BJ (cell line): ENCODE measurements around the gene NFATC1. TPM values are rescaled to one million over a fixed set of nuclear protein-coding genes. Genes with fewer than 3 reads are reported as not detected.

Source experiments
- CTCF ChIA-PET: fragments of 350-600 bp; formaldehyde crosslinking; extraction: SDS; loops from one replicate; lab custom pipeline; 2021; ENCODE audit warnings: antibody characterized with exemption, inconsistent platforms; lab: Yijun Ruan, JAX
- POLR2A ChIA-PET: fragments of 300-600 bp; sonication (Branson Sonifier 250); formaldehyde crosslinking; extraction: SDS; loops from one replicate; lab custom pipeline; 2021; ENCODE audit warnings: antibody characterized with exemption; lab: Charles Lee
- DNase-seq: peaks from one replicate; pipeline ENCODE4 v3.0.0-alpha.2; 2011; ENCODE audit warnings: low read depth
- H3K27me3 ChIP-seq: 2 replicates; pipeline ENCODE4 v1.6.0; 2011; ENCODE audit warnings: low read length; ENCODE audit not compliant: control insufficient read depth, insufficient read depth
- H3K36me3 ChIP-seq: 2 replicates; pipeline ENCODE4 v1.5.1; 2011; ENCODE audit warnings: low read length; ENCODE audit not compliant: control insufficient read depth, insufficient read depth
- H3K4me3 ChIP-seq: 2 replicates; pipeline ENCODE4 v1.5.1; 2011; ENCODE audit warnings: low read depth, mild to moderate bottlenecking, control low read depth, low read length
- polyA plus RNA-seq: library from polyadenylated mRNA; depleted of rRNA; stranded (reverse); fragments of >200 nt; gene quantifications from 2 replicates; pipeline ENCODE4 v1.2.3, GENCODE V29; 2011
- TF ChIP-seq, protein P1 (sequence below): IDR thresholded peaks from 2 replicates; pipeline ENCODE4 v1.5.1; 2011; ENCODE audit warnings: low read depth, mild to moderate bottlenecking, control low read depth, inconsistent platforms, low read length, moderate library complexity; ENCODE audit not compliant: insufficient read depth

NFATC1 gene
- polyA plus RNA-seq, 1 experiment, result 1.2 TPM

- ChIA-PET CTCF (interaction anchor here (0.7 to 1.8 kb wide), 3 partner anchors 11 to 118 kb away, joined by 3 to 4 read pairs (median 3); no protein-coding TSS in a partner anchor), POLR2A (no interaction called here)
- Histone ChIP-seq H3K36me3 (no peaks in the 10 kb centered on the region), H3K4me3 (no peak overlapping the region), H3K27me3 (no peaks in the 10 kb centered on the region; the same call in 1 of the 2 replicates)
- DNase-seq, result no peak
- TF ChIP-seq, protein P1, sequence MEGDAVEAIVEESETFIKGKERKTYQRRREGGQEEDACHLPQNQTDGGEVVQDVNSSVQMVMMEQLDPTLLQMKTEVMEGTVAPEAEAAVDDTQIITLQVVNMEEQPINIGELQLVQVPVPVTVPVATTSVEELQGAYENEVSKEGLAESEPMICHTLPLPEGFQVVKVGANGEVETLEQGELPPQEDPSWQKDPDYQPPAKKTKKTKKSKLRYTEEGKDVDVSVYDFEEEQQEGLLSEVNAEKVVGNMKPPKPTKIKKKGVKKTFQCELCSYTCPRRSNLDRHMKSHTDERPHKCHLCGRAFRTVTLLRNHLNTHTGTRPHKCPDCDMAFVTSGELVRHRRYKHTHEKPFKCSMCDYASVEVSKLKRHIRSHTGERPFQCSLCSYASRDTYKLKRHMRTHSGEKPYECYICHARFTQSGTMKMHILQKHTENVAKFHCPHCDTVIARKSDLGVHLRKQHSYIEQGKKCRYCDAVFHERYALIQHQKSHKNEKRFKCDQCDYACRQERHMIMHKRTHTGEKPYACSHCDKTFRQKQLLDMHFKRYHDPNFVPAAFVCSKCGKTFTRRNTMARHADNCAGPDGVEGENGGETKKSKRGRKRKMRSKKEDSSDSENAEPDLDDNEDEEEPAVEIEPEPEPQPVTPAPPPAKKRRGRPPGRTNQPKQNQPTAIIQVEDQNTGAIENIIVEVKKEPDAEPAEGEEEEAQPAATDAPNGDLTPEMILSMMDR, result no peak
Measured at GRCh38 chr18:79496978-79497637, 101.4 kb downstream of the NFATC1 start.

DNA sequence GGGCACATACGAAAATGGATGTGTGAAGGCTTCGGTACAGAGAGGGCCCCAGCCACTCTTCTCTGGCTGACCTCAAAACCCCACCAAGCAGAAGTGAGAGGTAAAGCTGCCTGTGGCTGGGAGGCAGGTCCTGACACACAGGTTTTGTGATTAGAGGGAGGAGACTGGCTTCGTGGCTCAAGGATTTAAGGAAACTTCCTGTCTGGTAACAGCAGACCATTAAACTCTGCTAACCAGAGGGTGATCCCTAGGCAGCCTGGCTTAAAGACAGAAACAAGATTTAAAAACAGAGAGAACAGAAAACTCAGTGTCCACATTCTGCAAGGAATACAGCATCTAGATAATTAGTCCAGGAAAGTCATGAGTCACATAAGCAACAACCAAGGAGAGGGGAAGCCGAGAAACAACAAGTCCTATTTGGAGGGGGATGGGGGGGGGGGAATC, 101.9 kb downstream of the NFATC1 start:
- TF ChIP-seq, protein P1, result no peak
- POLR2A ChIA-PET, result no interaction called here
- H3K4me3 ChIP-seq, result no peak overlapping the region
- no peaks in the 10 kb centered on the region for H3K36me3 ChIP-seq
- CTCF ChIA-PET, result interaction anchor here (0.7 to 1.8 kb wide), 3 partner anchors 10 to 118 kb away, joined by 3 to 4 read pairs (median 3); no protein-coding TSS in a partner anchor
- no peak for DNase-seq
- no peaks in the 10 kb centered on the region; the same call in 1 of the 2 replicates for H3K27me3 ChIP-seq

DNA sequence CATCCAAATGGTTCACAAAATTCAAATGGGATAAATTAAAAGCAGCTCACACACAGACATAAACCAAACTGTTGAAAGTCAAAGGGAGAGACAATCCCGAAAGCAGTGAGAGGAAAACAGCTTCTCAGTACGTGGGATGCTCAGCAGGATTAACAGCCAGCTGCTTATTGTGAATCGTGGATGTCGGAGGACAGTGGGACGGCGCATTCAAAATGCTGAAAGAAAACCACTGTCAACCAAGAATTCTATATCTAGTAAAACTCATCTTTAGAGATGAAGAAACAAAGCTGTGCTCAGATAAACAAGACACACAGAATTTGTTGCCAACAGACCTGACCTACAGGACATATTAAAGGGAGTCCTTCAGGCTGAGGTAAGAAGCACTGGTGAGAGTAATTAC, 102.9 kb downstream of the NFATC1 start:
- ChIA-PET CTCF (no interaction called here), POLR2A (no interaction called here)

GRCh38 chr18:79501006-79501405, 105.3 kb downstream of the NFATC1 start:
- TF ChIP-seq, protein P1, result no peak
- CTCF ChIA-PET, result no interaction called here
- no peak for DNase-seq
- no peak overlapping the region for H3K4me3 ChIP-seq
- no peaks in the 10 kb centered on the region for H3K36me3 ChIP-seq
- no peaks in the 10 kb centered on the region; the same call in 1 of the 2 replicates for H3K27me3 ChIP-seq
- POLR2A ChIA-PET, result no interaction called here

More for the DNA sequence above, 102.9 kb downstream of the NFATC1 start:
- TF ChIP-seq, protein P1, result no peak
- DNase-seq, result no peak
- H3K4me3 ChIP-seq, result no peak overlapping the region
- no peaks in the 10 kb centered on the region for H3K36me3 ChIP-seq
- H3K27me3 ChIP-seq, result no peaks in the 10 kb centered on the region; the same call in 1 of the 2 replicates

DNA sequence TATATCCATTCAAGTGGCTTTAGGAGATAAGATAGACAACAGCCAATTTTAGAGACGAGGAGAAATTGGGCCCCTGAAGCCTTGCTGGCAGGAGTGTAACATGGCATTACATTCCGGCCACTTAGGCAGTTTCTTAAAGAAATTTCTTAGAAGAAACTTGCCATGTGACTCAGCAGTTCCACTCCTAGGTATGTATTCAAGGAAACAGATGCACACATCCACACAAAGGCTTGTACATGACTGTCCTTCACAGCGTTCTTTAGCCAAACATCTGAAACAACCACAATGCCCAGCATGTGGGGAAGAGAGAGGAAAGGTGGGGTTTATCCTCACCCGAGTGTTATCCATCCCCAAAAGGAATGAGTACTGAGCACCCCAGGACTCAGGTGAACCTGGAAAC, 107.1 kb downstream of the NFATC1 start:
- ChIA-PET CTCF (no interaction called here), POLR2A (no interaction called here)
- no peak overlapping the region for H3K4me3 ChIP-seq
- TF ChIP-seq, protein P1, result no peak
- DNase-seq, result no peak
- no peaks in the 10 kb centered on the region for H3K27me3 ChIP-seq
- no peaks in the 10 kb centered on the region for H3K36me3 ChIP-seq
